Measurements from ENCODE around the gene SMYD1.

DNA sequence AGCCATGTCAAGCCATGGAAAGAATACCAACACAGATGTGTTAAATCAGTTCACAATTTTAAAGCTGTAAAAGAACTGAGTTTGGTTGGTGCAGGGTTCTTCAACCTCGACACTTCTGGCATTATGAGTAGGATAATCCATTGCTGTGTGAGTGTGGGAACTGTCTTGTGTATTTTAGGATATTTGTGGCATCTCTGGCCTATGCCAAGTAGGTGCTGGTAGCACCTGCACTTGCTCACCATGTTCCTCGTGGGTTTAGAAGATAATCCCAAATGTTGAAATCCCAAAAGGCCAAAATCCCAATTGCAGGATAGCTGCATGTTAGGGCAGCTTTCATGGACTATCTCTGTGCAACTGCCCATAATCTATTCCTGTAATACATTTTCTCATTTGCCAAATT is 15.8 kb upstream of the SMYD1 start:
- TF ChIP-seq, protein P1, sequence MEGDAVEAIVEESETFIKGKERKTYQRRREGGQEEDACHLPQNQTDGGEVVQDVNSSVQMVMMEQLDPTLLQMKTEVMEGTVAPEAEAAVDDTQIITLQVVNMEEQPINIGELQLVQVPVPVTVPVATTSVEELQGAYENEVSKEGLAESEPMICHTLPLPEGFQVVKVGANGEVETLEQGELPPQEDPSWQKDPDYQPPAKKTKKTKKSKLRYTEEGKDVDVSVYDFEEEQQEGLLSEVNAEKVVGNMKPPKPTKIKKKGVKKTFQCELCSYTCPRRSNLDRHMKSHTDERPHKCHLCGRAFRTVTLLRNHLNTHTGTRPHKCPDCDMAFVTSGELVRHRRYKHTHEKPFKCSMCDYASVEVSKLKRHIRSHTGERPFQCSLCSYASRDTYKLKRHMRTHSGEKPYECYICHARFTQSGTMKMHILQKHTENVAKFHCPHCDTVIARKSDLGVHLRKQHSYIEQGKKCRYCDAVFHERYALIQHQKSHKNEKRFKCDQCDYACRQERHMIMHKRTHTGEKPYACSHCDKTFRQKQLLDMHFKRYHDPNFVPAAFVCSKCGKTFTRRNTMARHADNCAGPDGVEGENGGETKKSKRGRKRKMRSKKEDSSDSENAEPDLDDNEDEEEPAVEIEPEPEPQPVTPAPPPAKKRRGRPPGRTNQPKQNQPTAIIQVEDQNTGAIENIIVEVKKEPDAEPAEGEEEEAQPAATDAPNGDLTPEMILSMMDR (conservative IDR thresholded peaks at IDR 0.05): no peak
- TF ChIP-seq EZH2 (IDR thresholded peaks at IDR 0.05; ENCODE audit: low read depth): no peak
